Measurements from ENCODE around the gene CALCOCO2.
A peak's percentile ranks its signal among the peaks of the same experiment; 100 is the strongest.

Gene CALCOCO2

GRCh38 chr17:48903401-48903800 is 72.6 kb downstream of the CALCOCO2 start:
- peaks cover 19% of the 10 kb centered on the region for H3K4me1 ChIP-seq (ENCODE audit: control insufficient read depth, insufficient read depth, low read length, unreplicated experiment)
- H3K4me3 ChIP-seq (ENCODE audit: low read depth, low read length), result no peak overlapping the region
- H3K27me3 ChIP-seq (ENCODE audit: insufficient read depth, low read length), result no peaks in the 10 kb centered on the region
- H3K36me3 ChIP-seq (ENCODE audit: insufficient read depth, low read length), result peaks cover 1% of the 10 kb centered on the region; the same call in 1 of the 2 replicates
- H3K27ac ChIP-seq (ENCODE audit: low read depth, low read length), result no peak overlapping the region
- peaks cover 3% of the 10 kb centered on the region for H3K79me2 ChIP-seq (ENCODE audit: control insufficient read depth, insufficient read depth, low read length, unreplicated experiment)
- H2AFZ ChIP-seq (ENCODE audit: low read length, unreplicated experiment), result no peak overlapping the region

GRCh38 chr17:48904428-48904827 is 73.6 kb downstream of the CALCOCO2 start:
- H3K4me3 ChIP-seq (ENCODE audit: low read depth, low read length), result no peak overlapping the region
- H2AFZ ChIP-seq (ENCODE audit: low read length, unreplicated experiment), result no peak overlapping the region
- no peaks in the 10 kb centered on the region for H3K27me3 ChIP-seq (ENCODE audit: insufficient read depth, low read length)
- H3K27ac ChIP-seq (ENCODE audit: low read depth, low read length), result no peak overlapping the region
- H3K4me1 ChIP-seq (ENCODE audit: control insufficient read depth, insufficient read depth, low read length, unreplicated experiment), result peaks cover 19% of the 10 kb centered on the region
- peaks cover 7% of the 10 kb centered on the region for H3K79me2 ChIP-seq (ENCODE audit: control insufficient read depth, insufficient read depth, low read length, unreplicated experiment)
- H3K36me3 ChIP-seq (ENCODE audit: insufficient read depth, low read length), result no peaks in the 10 kb centered on the region

GRCh38 chr17:48905987-48906515 is 75.2 kb downstream of the CALCOCO2 start:
- Histone ChIP-seq H2AFZ (ENCODE audit: low read length, unreplicated experiment) (no peak overlapping the region), H3K27me3 (ENCODE audit: insufficient read depth, low read length) (no peaks in the 10 kb centered on the region), H3K36me3 (ENCODE audit: insufficient read depth, low read length) (peaks cover 8% of the 10 kb centered on the region; the same call in 1 of the 2 replicates), H3K27ac (ENCODE audit: low read depth, low read length) (no peak overlapping the region), H3K79me2 (ENCODE audit: control insufficient read depth, insufficient read depth, low read length, unreplicated experiment) (peaks cover 23% of the 10 kb centered on the region), H3K4me3 (ENCODE audit: low read depth, low read length) (no peak overlapping the region), H3K4me1 (ENCODE audit: control insufficient read depth, insufficient read depth, low read length, unreplicated experiment) (peaks cover 25% of the 10 kb centered on the region)

GRCh38 chr17:48907713-48908046 is 76.8 kb downstream of the CALCOCO2 start:
- H3K27me3 ChIP-seq (ENCODE audit: insufficient read depth, low read length), result no peaks in the 10 kb centered on the region
- H3K36me3 ChIP-seq (ENCODE audit: insufficient read depth, low read length), result peaks cover 23% of the 10 kb centered on the region
- peaks cover 39% of the 10 kb centered on the region for H3K79me2 ChIP-seq (ENCODE audit: control insufficient read depth, insufficient read depth, low read length, unreplicated experiment)
- peak overlapping the region; percentile 89 for H3K27ac ChIP-seq (ENCODE audit: low read depth, low read length)
- peaks cover 42% of the 10 kb centered on the region for H3K4me1 ChIP-seq (ENCODE audit: control insufficient read depth, insufficient read depth, low read length, unreplicated experiment)
- H3K4me3 ChIP-seq (ENCODE audit: low read depth, low read length), result peak overlapping the region; percentile 90
- H2AFZ ChIP-seq (ENCODE audit: low read length, unreplicated experiment), result peak overlapping the region; percentile 47

GRCh38 chr17:48908047-48908843 is 77.4 kb downstream of the CALCOCO2 start, which contains the start of gene UBE2Z:
TSS of gene UBE2Z (plus strand) at chr17:48908407. CDS start at chr17:48908504, 97 bp downstream.
- Histone ChIP-seq H3K27ac (ENCODE audit: low read depth, low read length) (peak within 1 kb of the TSS; percentile 89), H3K4me3 (ENCODE audit: low read depth, low read length) (peak within 1 kb of the TSS; percentile 90), H3K36me3 (ENCODE audit: insufficient read depth, low read length) (peaks cover 26% of the 10 kb centered on the region), H2AFZ (ENCODE audit: low read length, unreplicated experiment) (peak within 1 kb of the TSS; percentile 47), H3K27me3 (ENCODE audit: insufficient read depth, low read length) (no peaks in the 10 kb centered on the region), H3K4me1 (ENCODE audit: control insufficient read depth, insufficient read depth, low read length, unreplicated experiment) (peaks cover 46% of the 10 kb centered on the region), H3K79me2 (ENCODE audit: control insufficient read depth, insufficient read depth, low read length, unreplicated experiment) (peaks cover 45% of the 10 kb centered on the region)

- peaks cover 51% of the 10 kb centered on the region for H3K79me2 ChIP-seq (ENCODE audit: control insufficient read depth, insufficient read depth, low read length, unreplicated experiment)
- no peak overlapping the region for H2AFZ ChIP-seq (ENCODE audit: low read length, unreplicated experiment)
- H3K4me3 ChIP-seq (ENCODE audit: low read depth, low read length), result peak overlapping the region; percentile 90
- no peaks in the 10 kb centered on the region for H3K27me3 ChIP-seq (ENCODE audit: insufficient read depth, low read length)
- peaks cover 30% of the 10 kb centered on the region for H3K36me3 ChIP-seq (ENCODE audit: insufficient read depth, low read length)
- H3K27ac ChIP-seq (ENCODE audit: low read depth, low read length), result peak overlapping the region; percentile 89
- peaks cover 47% of the 10 kb centered on the region for H3K4me1 ChIP-seq (ENCODE audit: control insufficient read depth, insufficient read depth, low read length, unreplicated experiment)
These were observed 78.1 kb downstream of the CALCOCO2 start for GRCh38 chr17:48908853-48909394.

- peaks cover 60% of the 10 kb centered on the region for H3K79me2 ChIP-seq (ENCODE audit: control insufficient read depth, insufficient read depth, low read length, unreplicated experiment)
- no peaks in the 10 kb centered on the region for H3K27me3 ChIP-seq (ENCODE audit: insufficient read depth, low read length)
- peaks cover 35% of the 10 kb centered on the region for H3K36me3 ChIP-seq (ENCODE audit: insufficient read depth, low read length)
- peaks cover 52% of the 10 kb centered on the region for H3K4me1 ChIP-seq (ENCODE audit: control insufficient read depth, insufficient read depth, low read length, unreplicated experiment)
- peak overlapping the region; percentile 90 for H3K4me3 ChIP-seq (ENCODE audit: low read depth, low read length)
- H3K27ac ChIP-seq (ENCODE audit: low read depth, low read length), result peak overlapping the region; percentile 89
- H2AFZ ChIP-seq (ENCODE audit: low read length, unreplicated experiment), result no peak overlapping the region
These were observed 78.9 kb downstream of the CALCOCO2 start for GRCh38 chr17:48909783-48910182.

- Histone ChIP-seq H3K4me3 (ENCODE audit: low read depth, low read length) (peak overlapping the region; percentile 90), H3K36me3 (ENCODE audit: insufficient read depth, low read length) (peaks cover 35% of the 10 kb centered on the region), H3K27ac (ENCODE audit: low read depth, low read length) (peak overlapping the region; percentile 89; the same call in 1 of the 2 replicates), H3K27me3 (ENCODE audit: insufficient read depth, low read length) (no peaks in the 10 kb centered on the region), H3K4me1 (ENCODE audit: control insufficient read depth, insufficient read depth, low read length, unreplicated experiment) (peaks cover 57% of the 10 kb centered on the region), H2AFZ (ENCODE audit: low read length, unreplicated experiment) (no peak overlapping the region), H3K79me2 (ENCODE audit: control insufficient read depth, insufficient read depth, low read length, unreplicated experiment) (peaks cover 66% of the 10 kb centered on the region)
These were observed 79.5 kb downstream of the CALCOCO2 start for GRCh38 chr17:48910370-48910769.

- H3K36me3 ChIP-seq (ENCODE audit: insufficient read depth, low read length), result peaks cover 37% of the 10 kb centered on the region
- peak overlapping the region; percentile 42 for H3K27ac ChIP-seq (ENCODE audit: low read depth, low read length)
- peaks cover 58% of the 10 kb centered on the region for H3K4me1 ChIP-seq (ENCODE audit: control insufficient read depth, insufficient read depth, low read length, unreplicated experiment)
These were observed 81.6 kb downstream of the CALCOCO2 start for GRCh38 chr17:48912476-48912875.

More at GRCh38 chr17:48912476-48912875, 81.6 kb downstream of the CALCOCO2 start:
- H3K79me2 ChIP-seq (ENCODE audit: control insufficient read depth, insufficient read depth, low read length, unreplicated experiment), result peaks cover 75% of the 10 kb centered on the region
- no peak overlapping the region; the same call in 1 of the 2 replicates for H3K4me3 ChIP-seq (ENCODE audit: low read depth, low read length)
- no peak overlapping the region for H2AFZ ChIP-seq (ENCODE audit: low read length, unreplicated experiment)
- H3K27me3 ChIP-seq (ENCODE audit: insufficient read depth, low read length), result no peaks in the 10 kb centered on the region

Data from ACC112 (cell line).